IPS-18c (cell line): ENCODE measurements around the gene ATP9A.

Source experiments
- H3K4me3 ChIP-seq: 2 replicates; pipeline ENCODE4 v1.7.0; 2013; ENCODE audit warnings: low read depth, mild to moderate bottlenecking, low read length, moderate library complexity; ENCODE audit not compliant: insufficient read depth
- H3K9me3 ChIP-seq: one replicate; pipeline ENCODE4 v1.6.1; 2013; ENCODE audit warnings: mild to moderate bottlenecking, low read length, moderate library complexity; ENCODE audit not compliant: control insufficient read depth, insufficient read depth

Gene ATP9A

DNA sequence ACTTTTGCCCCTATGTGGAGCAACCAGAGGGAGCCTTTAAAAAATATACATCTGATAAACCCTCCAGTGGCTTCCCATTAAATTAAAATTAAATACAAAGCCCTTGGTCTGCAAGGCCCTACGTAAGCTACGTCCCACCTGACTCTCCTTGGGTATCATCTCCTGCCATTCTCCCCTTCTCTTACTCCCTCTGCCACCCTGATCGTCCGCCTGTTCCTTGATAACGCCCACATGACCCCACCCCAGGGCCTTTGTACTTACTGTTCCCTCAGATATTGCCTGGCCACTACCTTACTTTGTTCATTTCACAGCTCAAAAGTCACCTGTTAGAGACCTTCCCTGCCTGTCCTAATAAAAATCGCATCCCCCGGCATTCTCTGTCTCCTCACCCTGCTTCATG, 220.2 kb downstream of the ATP9A start:
- no peak overlapping the region for H3K4me3 ChIP-seq
- no peaks in the 10 kb centered on the region for H3K9me3 ChIP-seq
